Fibroblast of lung (primary cell): ENCODE results near the gene THEM4. TPM values are rescaled to one million over a fixed set of nuclear protein-coding genes. Genes with fewer than 3 reads are reported as not detected.
A peak's percentile ranks its signal among the peaks of the same experiment; 100 is the strongest.

ENCODE experiments used
- DNase-seq, 2 donors: peaks; one replicate each; pipeline versions ENCODE4 v3.0.0 to v3.0.0-alpha.2; 2010; ENCODE audit warnings: low read depth in 2 of 2
- H2AFZ ChIP-seq: 2 replicates; pipeline ENCODE4 v1.5.1; 2012; ENCODE audit warnings: low read length, control low read depth, inconsistent platforms
- H3K27ac ChIP-seq: 2 replicates; pipeline ENCODE4 v1.5.1; 2011; ENCODE audit warnings: low read length, control low read depth; ENCODE audit not compliant: insufficient read depth
- H3K27me3 ChIP-seq: 2 replicates; pipeline ENCODE4 v1.5.1; 2011; ENCODE audit warnings: mild to moderate bottlenecking, low read length; ENCODE audit not compliant: control insufficient read depth, insufficient read depth
- H3K36me3 ChIP-seq: 2 replicates; pipeline ENCODE4 v1.5.1; 2011; ENCODE audit warnings: low read length; ENCODE audit not compliant: control insufficient read depth, insufficient read depth
- H3K4me1 ChIP-seq: 2 replicates; pipeline ENCODE4 v1.5.1; 2011; ENCODE audit warnings: low read length; ENCODE audit not compliant: control insufficient read depth, insufficient read depth; ENCODE audit errors: extremely low read depth
- H3K4me2 ChIP-seq: 2 replicates; pipeline ENCODE4 v1.5.1; 2011; ENCODE audit warnings: low read length, control low read depth; ENCODE audit not compliant: insufficient read depth; ENCODE audit errors: extremely low read depth
- H3K4me3 ChIP-seq, 4 experiments: fragments of 200-600 bp in 1 of 4; sonication (generic) in 1 of 4; replicated peaks in 1 of 4; 2 replicates each; pipeline ENCODE4 v1.5.1; 2011 to 2016; ENCODE audit warnings: low read length in 4 of 4, low read depth in 3 of 4, mild to moderate bottlenecking in 3 of 4, control low read depth in 2 of 4, inconsistent platforms in 1 of 4, mixed read lengths in 1 of 4; ENCODE audit not compliant: insufficient read depth in 1 of 4; ENCODE audit errors: control extremely low read depth in 1 of 4
- H3K79me2 ChIP-seq: 2 replicates; pipeline ENCODE4 v1.5.1; 2012; ENCODE audit warnings: mild to moderate bottlenecking, low read length, inconsistent platforms; ENCODE audit not compliant: control insufficient read depth, insufficient read depth
- H3K9ac ChIP-seq: 2 replicates; pipeline ENCODE4 v1.5.1; 2011; ENCODE audit warnings: mild to moderate bottlenecking, low read length, control low read depth; ENCODE audit not compliant: insufficient read depth
- H3K9me3 ChIP-seq: 2 replicates; pipeline ENCODE4 v1.5.1; 2012; ENCODE audit warnings: low read depth, low read length; ENCODE audit not compliant: control insufficient read depth, insufficient read depth
- H4K20me1 ChIP-seq: 2 replicates; pipeline ENCODE4 v1.5.1; 2011; ENCODE audit warnings: low read length; ENCODE audit not compliant: control insufficient read depth, insufficient read depth; ENCODE audit errors: extremely low read depth
- EZH2 ChIP-seq: IDR thresholded peaks from 2 replicates; pipeline ENCODE4 v1.5.1; 2012; ENCODE audit warnings: low read length, control low read depth, mild to moderate bottlenecking; ENCODE audit errors: missing control alignments
- polyA plus RNA-seq, 2 donors: library from polyadenylated mRNA; depleted of rRNA in 1 of 2; stranded (reverse) in 1 of 2; unstranded in 1 of 2; fragments of >200 nt; gene quantifications; 2 replicates each; pipeline ENCODE4 v1.2.1, GENCODE V29; 2011 to 2012; ENCODE audit warnings: missing spikeins in 1 of 2
- total RNA-seq: library from RNA; depleted of rRNA; stranded (reverse); fragments of >200 nt; gene quantifications from 2 replicates; pipeline ENCODE4 v1.2.1, GENCODE V29; 2014
- TF ChIP-seq, protein P1 (sequence below), 2 donors: IDR thresholded peaks in 1 of 2; conservative IDR thresholded peaks in 1 of 2; 1 replicate in 1 of 2; 2 replicates in 1 of 2; pipeline ENCODE4 v1.5.1; 2011 to 2012; ENCODE audit warnings: low read length in 2 of 2, control low read depth in 1 of 2, inconsistent platforms in 1 of 2, low read depth in 1 of 2, mild to moderate bottlenecking in 1 of 2

THEM4 gene
- total and polyA plus RNA-seq, 2 donors (not counting 1 experiment from before 2014, with no cell fraction given): 6.4 to 18.7 TPM

DNA sequence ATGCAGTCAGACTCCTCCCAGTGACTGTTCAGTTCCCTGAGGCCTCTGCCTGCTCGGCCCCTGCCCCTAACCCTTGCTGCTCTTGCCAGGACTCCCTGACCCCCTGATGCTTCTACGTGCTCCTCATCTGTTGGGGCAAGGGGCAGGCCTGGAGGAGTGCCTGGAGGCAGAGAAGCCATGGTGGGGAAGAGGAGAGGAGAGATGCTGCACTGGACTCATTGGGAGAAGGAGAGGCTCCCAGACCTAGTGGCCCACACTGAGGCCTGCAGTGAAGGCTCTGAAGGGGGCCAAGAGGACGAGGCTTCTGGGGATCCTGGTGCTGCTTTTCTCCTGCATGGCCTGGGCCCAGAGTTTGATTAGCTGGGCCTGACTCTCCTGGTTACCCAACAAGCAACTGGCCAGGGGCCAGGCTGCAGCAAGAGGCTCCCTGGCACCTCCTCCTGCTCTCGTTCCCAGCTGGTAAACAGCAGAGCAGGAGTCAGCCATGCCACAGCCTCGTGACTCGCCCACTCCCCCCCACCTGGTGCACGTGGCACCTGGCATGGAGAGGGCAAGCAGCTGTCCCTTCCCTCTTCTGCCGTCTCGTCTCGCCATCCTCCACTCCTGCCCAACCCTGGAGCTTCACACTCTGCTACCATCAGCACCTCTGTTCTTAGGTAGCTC lies 76.9 kb downstream of the THEM4 start:
- Histone ChIP-seq H3K4me1 (no peaks in the 10 kb centered on the region), H3K36me3 (no peaks in the 10 kb centered on the region), H3K79me2 (no peaks in the 10 kb centered on the region), H3K4me2 (no peak overlapping the region), H3K9ac (no peak overlapping the region), H3K27me3 (peaks cover 12% of the 10 kb centered on the region), H4K20me1 (no peaks in the 10 kb centered on the region), H3K27ac (no peak overlapping the region), H3K9me3 (no peaks in the 10 kb centered on the region), H3K4me3 (no peak overlapping the region), H2AFZ (no peak overlapping the region)
- TF ChIP-seq, protein P1, sequence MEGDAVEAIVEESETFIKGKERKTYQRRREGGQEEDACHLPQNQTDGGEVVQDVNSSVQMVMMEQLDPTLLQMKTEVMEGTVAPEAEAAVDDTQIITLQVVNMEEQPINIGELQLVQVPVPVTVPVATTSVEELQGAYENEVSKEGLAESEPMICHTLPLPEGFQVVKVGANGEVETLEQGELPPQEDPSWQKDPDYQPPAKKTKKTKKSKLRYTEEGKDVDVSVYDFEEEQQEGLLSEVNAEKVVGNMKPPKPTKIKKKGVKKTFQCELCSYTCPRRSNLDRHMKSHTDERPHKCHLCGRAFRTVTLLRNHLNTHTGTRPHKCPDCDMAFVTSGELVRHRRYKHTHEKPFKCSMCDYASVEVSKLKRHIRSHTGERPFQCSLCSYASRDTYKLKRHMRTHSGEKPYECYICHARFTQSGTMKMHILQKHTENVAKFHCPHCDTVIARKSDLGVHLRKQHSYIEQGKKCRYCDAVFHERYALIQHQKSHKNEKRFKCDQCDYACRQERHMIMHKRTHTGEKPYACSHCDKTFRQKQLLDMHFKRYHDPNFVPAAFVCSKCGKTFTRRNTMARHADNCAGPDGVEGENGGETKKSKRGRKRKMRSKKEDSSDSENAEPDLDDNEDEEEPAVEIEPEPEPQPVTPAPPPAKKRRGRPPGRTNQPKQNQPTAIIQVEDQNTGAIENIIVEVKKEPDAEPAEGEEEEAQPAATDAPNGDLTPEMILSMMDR (conservative IDR thresholded peaks at IDR 0.05 in 1 of 2, IDR thresholded peaks at IDR 0.05 in 1 of 2; ENCODE audit: low read depth in 1 of 2, low read length in 2 of 2): no peak
- TF ChIP-seq EZH2: no peak
- DNase-seq: peak in 1 of 2 donors; percentile 52

DNA sequence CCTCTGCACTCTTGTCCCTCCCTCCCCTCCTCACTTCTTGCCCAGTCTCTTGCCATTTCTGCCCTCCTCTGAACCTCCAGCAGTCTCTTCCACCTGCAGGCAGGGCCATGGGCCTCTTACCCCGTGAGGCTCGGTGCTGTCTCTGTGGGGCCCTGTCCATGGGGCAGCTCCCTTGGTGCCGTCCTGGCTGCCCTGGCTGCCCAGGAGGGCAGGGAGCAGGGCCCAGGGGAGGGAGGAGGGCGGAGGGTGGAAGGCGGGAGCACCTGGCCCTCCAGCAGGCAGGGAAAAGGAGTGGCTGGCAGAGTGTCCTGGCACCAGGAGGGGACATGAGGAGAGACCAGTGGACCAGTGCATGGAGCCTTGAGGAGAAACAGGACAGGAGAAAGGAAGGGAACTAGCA lies 77.7 kb downstream of the THEM4 start, which contains the start of gene RORC:
Gene RORC, minus strand, starts transcription at position 198 of the 400 bp plus-strand sequence. Its CDS starts 38 bp downstream, at position 160.
- H3K27me3 ChIP-seq: peaks cover 6% of the 10 kb centered on the region
- H3K27ac ChIP-seq: no peak within 1 kb of the TSS
- no peak within 1 kb of the TSS for H2AFZ ChIP-seq

DNA sequence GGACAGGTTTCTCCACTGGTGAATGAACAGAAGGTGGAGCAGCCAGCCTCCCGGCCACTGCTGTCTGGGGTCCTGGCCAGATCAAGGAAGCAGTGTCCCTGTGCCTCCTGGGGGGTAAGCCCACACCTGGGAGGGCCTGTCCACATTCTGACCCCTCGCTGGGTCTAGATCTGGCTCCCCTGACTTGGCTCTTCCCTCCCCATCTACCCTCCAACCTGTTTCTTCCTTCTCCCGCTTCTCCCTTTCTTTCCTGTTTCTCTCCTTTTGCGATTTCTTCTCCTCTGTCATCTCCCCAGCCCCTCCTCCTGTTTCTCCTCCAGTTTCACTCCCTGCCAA lies 78.1 kb downstream of the THEM4 start:
- Histone ChIP-seq H3K4me2 (no peak overlapping the region), H3K4me1 (no peaks in the 10 kb centered on the region), H2AFZ (no peak overlapping the region), H3K27ac (no peak overlapping the region), H3K9me3 (no peaks in the 10 kb centered on the region), H3K27me3 (peaks cover 5% of the 10 kb centered on the region), H4K20me1 (no peaks in the 10 kb centered on the region), H3K4me3 (no peak overlapping the region), H3K36me3 (no peaks in the 10 kb centered on the region), H3K79me2 (no peaks in the 10 kb centered on the region), H3K9ac (no peak overlapping the region)
- TF ChIP-seq, protein P1 (conservative IDR thresholded peaks at IDR 0.05 in 1 of 2, IDR thresholded peaks at IDR 0.05 in 1 of 2; ENCODE audit: low read depth in 1 of 2, low read length in 2 of 2): no peak
- DNase-seq: no peak

More for the DNA sequence above, 77.7 kb downstream of the THEM4 start, which contains the start of gene RORC:
- TF ChIP-seq, protein P1 (conservative IDR thresholded peaks at IDR 0.05 in 1 of 2, IDR thresholded peaks at IDR 0.05 in 1 of 2; ENCODE audit: low read depth in 1 of 2, low read length in 2 of 2): no peak
- TF ChIP-seq EZH2: no peak
- Histone ChIP-seq H3K4me3 (no peak within 1 kb of the TSS), H3K4me2 (no peak within 1 kb of the TSS), H3K9ac (no peak within 1 kb of the TSS), H4K20me1 (no peaks in the 10 kb centered on the region), H3K9me3 (no peaks in the 10 kb centered on the region), H3K4me1 (no peaks in the 10 kb centered on the region), H3K36me3 (no peaks in the 10 kb centered on the region), H3K79me2 (no peaks in the 10 kb centered on the region)
- no peak for DNase-seq
